ENCODE measurements around the gene POLR1G. TPM values are rescaled to one million over a fixed set of nuclear protein-coding genes. Genes with fewer than 3 reads are reported as not detected.

Gene POLR1G
- total RNA-seq, result 6.2 and 16.2 TPM in 2 replicates

GRCh38 chr19:45406226-45407090 lies at the start of gene POLR1G:
Gene POLR1G, plus strand, starts transcription at chr19:45406644. Its CDS starts 53 bp downstream, at chr19:45406697.

GRCh38 chr19:45370410-45371204 lies 35.8 kb upstream of the POLR1G start, which contains the start of gene ERCC2:
Gene ERCC2, minus strand, starts transcription at chr19:45370573. Its CDS starts 33 bp downstream, at chr19:45370540.

GRCh38 chr19:45404557-45405434 lies 1.6 kb upstream of the POLR1G start, which contains the start of gene PPP1R13L:
Gene PPP1R13L, minus strand, starts transcription at chr19:45405069. Its CDS starts 6,751 bp downstream, at chr19:45398318.

GRCh38 chr19:45423589-45424190 lies 17.2 kb downstream of the POLR1G start, which contains the start of gene ERCC1:
Gene ERCC1, minus strand, starts transcription at chr19:45423917. Its CDS starts 543 bp downstream, at chr19:45423374.

Small RNA genes within 50 kb of the gene (small RNA-seq; reads per million reads assigned to genes)
- gene MIR6088, result not detected

Other genes starting within 250 kb of the POLR1G start
- gene NKPD1, start 245.7 kb upstream of the POLR1G start, total RNA-seq, result 0.39 and 1.1 TPM in 2 replicates
- 2.5 and 6.2 TPM in 2 replicates for gene TRAPPC6A, start 228.4 kb upstream of the POLR1G start, total RNA-seq
- 4.4 and 6.6 TPM in 2 replicates for gene BLOC1S3, start 227.9 kb upstream of the POLR1G start, total RNA-seq
- 0.20 TPM in 1 of 2 replicates, not detected in the other for gene EXOC3L2, start 161.2 kb upstream of the POLR1G start, total RNA-seq
- 12.1 TPM in 2 replicates for gene MARK4, start 155.4 kb upstream of the POLR1G start, total RNA-seq
- under 0.01 TPM in 1 of 2 replicates, not detected in the other for gene CKM, start 83.8 kb upstream of the POLR1G start, total RNA-seq
- not detected in 2 replicates for gene KLC3, start 65.9 kb upstream of the POLR1G start, total RNA-seq
- gene ERCC2, start 36.1 kb upstream of the POLR1G start, total RNA-seq, result 30.5 and 33.8 TPM in 2 replicates
- 0.73 and 0.78 TPM in 2 replicates for gene PPP1R13L, start 1.6 kb upstream of the POLR1G start, total RNA-seq
- gene ERCC1, start 17.3 kb downstream of the POLR1G start, total RNA-seq, result 131 and 162 TPM in 2 replicates
- 0.37 and 0.39 TPM in 2 replicates for gene FOSB, start 61.4 kb downstream of the POLR1G start, total RNA-seq
- gene RTN2, start 90.4 kb downstream of the POLR1G start, total RNA-seq, result 3.3 and 3.7 TPM in 2 replicates
- gene PPM1N, start 91.8 kb downstream of the POLR1G start, total RNA-seq, result 1.5 and 2.5 TPM in 2 replicates
- 39.7 and 79.2 TPM in 2 replicates for gene VASP, start 100.8 kb downstream of the POLR1G start, total RNA-seq
- 5.5 and 7.8 TPM in 2 replicates for gene OPA3, start 178.2 kb downstream of the POLR1G start, total RNA-seq
- under 0.01 TPM in 1 of 2 replicates, not detected in the other for gene GPR4, start 195.6 kb downstream of the POLR1G start, total RNA-seq
- 12.5 and 25.2 TPM in 2 replicates for gene EML2, start 232.8 kb downstream of the POLR1G start, total RNA-seq